DND-41 (cell line): ENCODE data around the gene NRG3.
"Not testable (repeated sequence)": the region's sequence is repeated elsewhere in the genome, so short reads cannot be mapped to it uniquely, and the experiment has no call there.

Experiments used
- ATAC-seq: fragments of 200-7000 bp; cut with Tn5 transposase; 3 replicates; pipeline ENCODE4 v1.9.1; 2021; ENCODE audit warnings: low read depth; ENCODE audit not compliant: insufficient read depth
- DNase-seq: peaks from one replicate; pipeline ENCODE4 v3.0.0-alpha.2; 2020
- H2AFZ ChIP-seq: 2 replicates; pipeline ENCODE4 v1.6.0; 2012; ENCODE audit warnings: low read depth, low read length
- H3K27ac ChIP-seq: 2 replicates; pipeline ENCODE4 v1.5.1; 2012; ENCODE audit warnings: low read length, inconsistent platforms
- H3K27me3 ChIP-seq: fragments of 200-600 bp; sonication (generic); 2 replicates; pipeline ENCODE4 v1.6.0; 2012; ENCODE audit warnings: low read length, mild to moderate bottlenecking, inconsistent platforms; ENCODE audit not compliant: insufficient read depth, poor library complexity
- H3K36me3 ChIP-seq: 2 replicates; pipeline ENCODE4 v1.5.1; 2012; ENCODE audit warnings: low read length, inconsistent platforms; ENCODE audit not compliant: insufficient read depth
- H3K4me1 ChIP-seq: 2 replicates; pipeline ENCODE4 v1.5.1; 2012; ENCODE audit warnings: mild to moderate bottlenecking, low read length; ENCODE audit not compliant: insufficient read depth
- H3K4me2 ChIP-seq: 2 replicates; pipeline ENCODE4 v1.6.0; 2012; ENCODE audit warnings: mild to moderate bottlenecking, moderate library complexity, low read length, inconsistent platforms; ENCODE audit not compliant: insufficient read depth
- H3K4me3 ChIP-seq, 2 experiments: fragments of 200-600 bp in 1 of 2; shearing (Covaris generic) in 1 of 2; 2 replicates each; pipeline ENCODE4 v1.5.1; 2012 to 2016; ENCODE audit warnings: inconsistent platforms in 2 of 2, low read length in 2 of 2, mild to moderate bottlenecking in 2 of 2, low read depth in 1 of 2, moderate library complexity in 1 of 2
- H3K79me2 ChIP-seq: 2 replicates; pipeline ENCODE4 v1.6.0; 2012; ENCODE audit warnings: low read length, inconsistent platforms; ENCODE audit not compliant: insufficient read depth
- H3K9ac ChIP-seq: 2 replicates; pipeline ENCODE4 v1.6.0; 2012; ENCODE audit warnings: low read depth, mild to moderate bottlenecking, inconsistent platforms, low read length, moderate library complexity
- H3K9me3 ChIP-seq: 2 replicates; pipeline ENCODE4 v1.5.1; 2012; ENCODE audit warnings: low read length, moderate library complexity, mild to moderate bottlenecking, inconsistent platforms; ENCODE audit not compliant: insufficient read depth, severe bottlenecking
- H4K20me1 ChIP-seq: 2 replicates; pipeline ENCODE4 v1.6.0; 2012; ENCODE audit warnings: low read length; ENCODE audit not compliant: insufficient read depth
- CTCF ChIP-seq: IDR thresholded peaks from 2 replicates; pipeline ENCODE4 v1.5.1; 2012; ENCODE audit warnings: borderline replicate concordance, low read length, moderate library complexity, mild to moderate bottlenecking; ENCODE audit not compliant: poor library complexity, severe bottlenecking; ENCODE audit errors: extremely low read depth
- EZH2 ChIP-seq: IDR thresholded peaks from 3 replicates; pipeline ENCODE4 v1.6.1; 2012; ENCODE audit warnings: borderline replicate concordance, low read depth, mild to moderate bottlenecking, moderate library complexity, low read length, inconsistent platforms; ENCODE audit not compliant: severe bottlenecking

NRG3 gene

GRCh38 chr10:82953909-82954308, 1078.9 kb downstream of the NRG3 start:
- DNase-seq (no peak), ATAC-seq (no peak)
- no peaks in the 10 kb centered on the region for H3K27me3 ChIP-seq
- no peak overlapping the region for H2AFZ ChIP-seq
- no peak overlapping the region for H3K4me3 ChIP-seq
- no peaks in the 10 kb centered on the region for H3K4me1 ChIP-seq
- no peaks in the 10 kb centered on the region for H4K20me1 ChIP-seq
- TF ChIP-seq EZH2, result no peak
- TF ChIP-seq CTCF, result no peak
- no peak overlapping the region for H3K9ac ChIP-seq
- no peak overlapping the region for H3K4me2 ChIP-seq
- no peaks in the 10 kb centered on the region for H3K36me3 ChIP-seq
- H3K9me3 ChIP-seq, result no peaks in the 10 kb centered on the region
- no peak overlapping the region for H3K27ac ChIP-seq
- H3K79me2 ChIP-seq, result no peaks in the 10 kb centered on the region

DNA sequence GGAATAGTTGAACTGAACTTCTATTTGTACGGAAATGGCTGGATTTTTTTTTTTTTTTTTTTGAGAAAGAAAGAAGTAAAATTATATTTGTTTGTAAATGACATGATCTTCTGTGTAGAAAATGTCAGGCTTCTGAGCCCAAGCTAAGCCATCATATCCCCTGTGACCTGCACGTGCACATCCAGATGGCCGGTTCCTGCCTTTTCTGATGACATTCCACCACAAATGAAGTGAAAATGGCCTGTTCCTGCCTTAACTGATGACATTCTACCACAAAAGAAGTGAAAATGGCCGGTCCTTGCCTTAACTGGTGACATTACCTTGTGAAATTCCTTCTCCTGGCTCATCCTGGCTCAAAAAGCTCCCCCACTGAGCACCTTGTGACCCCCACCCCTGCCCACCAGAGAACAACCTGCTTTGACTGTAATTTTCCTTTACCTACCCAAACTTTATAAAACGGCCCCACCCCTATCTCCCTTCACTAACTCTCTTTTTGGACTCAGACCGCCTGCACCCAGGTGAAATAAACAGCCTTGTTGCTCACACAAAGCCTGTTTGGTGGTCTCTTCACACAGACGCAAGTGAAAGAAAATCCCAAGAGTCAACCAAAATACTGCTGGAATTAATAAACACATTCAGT, 1085.5 kb downstream of the NRG3 start:
- not testable (repeated sequence) for DNase-seq, H2AFZ ChIP-seq, H3K4me2 ChIP-seq, H3K36me3 ChIP-seq, H3K27ac ChIP-seq, H3K4me1 ChIP-seq, H3K9me3 ChIP-seq, H3K27me3 ChIP-seq, H3K4me3 ChIP-seq, ATAC-seq, H4K20me1 ChIP-seq, H3K79me2 ChIP-seq, H3K9ac ChIP-seq

DNA sequence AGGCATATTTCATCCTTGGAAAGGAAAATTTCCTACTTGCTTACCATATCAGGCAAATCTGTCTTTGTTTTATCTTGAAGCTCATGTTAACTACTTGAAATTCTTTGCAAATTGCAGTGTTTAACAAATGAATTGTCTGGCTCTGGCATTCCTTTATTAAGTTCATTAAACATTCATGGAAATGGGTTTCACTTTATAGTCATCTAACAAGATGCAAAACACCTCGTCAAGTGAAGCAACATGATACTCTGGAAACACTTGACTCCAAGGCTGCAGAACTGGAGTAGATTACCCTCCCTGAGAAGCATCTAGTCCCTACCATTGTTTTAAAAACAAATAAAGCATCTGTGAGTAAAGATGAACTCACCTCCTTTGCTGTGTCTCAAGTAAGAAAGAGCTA, 1086.9 kb downstream of the NRG3 start:
- Histone ChIP-seq H3K27me3 (no peaks in the 10 kb centered on the region), H3K36me3 (no peaks in the 10 kb centered on the region), H4K20me1 (no peaks in the 10 kb centered on the region), H3K79me2 (no peaks in the 10 kb centered on the region), H2AFZ (no peak overlapping the region), H3K4me1 (no peaks in the 10 kb centered on the region), H3K27ac (no peak overlapping the region), H3K4me2 (no peak overlapping the region), H3K9ac (no peak overlapping the region), H3K9me3 (no peaks in the 10 kb centered on the region), H3K4me3 (no peak overlapping the region)
- no peak for ATAC-seq
- TF ChIP-seq CTCF (no peak), EZH2 (no peak)
- DNase-seq, result no peak

DNA sequence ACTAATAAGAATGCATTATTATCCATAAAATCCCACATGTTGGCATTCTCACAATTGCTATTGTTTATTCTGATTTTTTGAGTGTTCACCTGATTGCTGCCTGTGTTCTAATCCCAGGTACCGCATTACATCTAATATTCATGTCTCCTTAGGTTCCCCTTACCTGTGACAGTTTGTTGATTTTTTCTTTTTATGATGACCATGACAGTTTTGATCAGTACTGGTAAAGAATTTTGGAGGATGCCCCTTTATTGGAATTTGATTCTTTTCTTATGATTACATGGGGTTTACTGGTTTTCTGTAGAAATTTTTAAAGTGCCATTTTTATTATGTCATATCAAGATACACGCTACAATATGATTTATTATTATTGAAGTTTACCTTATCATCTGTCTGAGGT, 1091.1 kb downstream of the NRG3 start:
- Histone ChIP-seq H2AFZ (no peak overlapping the region), H3K9me3 (no peaks in the 10 kb centered on the region), H3K9ac (no peak overlapping the region), H4K20me1 (no peaks in the 10 kb centered on the region), H3K4me1 (no peaks in the 10 kb centered on the region), H3K4me2 (no peak overlapping the region), H3K79me2 (no peaks in the 10 kb centered on the region), H3K27me3 (no peaks in the 10 kb centered on the region), H3K4me3 (no peak overlapping the region), H3K36me3 (no peaks in the 10 kb centered on the region), H3K27ac (no peak overlapping the region)
- DNase-seq (no peak), ATAC-seq (no peak)
- no peak for TF ChIP-seq EZH2
- TF ChIP-seq CTCF, result no peak
